ENCODE measurements around the gene LMAN2L. TPM values are rescaled to one million over a fixed set of nuclear protein-coding genes. Genes with fewer than 3 reads are reported as not detected.

Gene LMAN2L
- total RNA-seq, 1 experiment from 2014 or later = 32.6 TPM

DNA sequence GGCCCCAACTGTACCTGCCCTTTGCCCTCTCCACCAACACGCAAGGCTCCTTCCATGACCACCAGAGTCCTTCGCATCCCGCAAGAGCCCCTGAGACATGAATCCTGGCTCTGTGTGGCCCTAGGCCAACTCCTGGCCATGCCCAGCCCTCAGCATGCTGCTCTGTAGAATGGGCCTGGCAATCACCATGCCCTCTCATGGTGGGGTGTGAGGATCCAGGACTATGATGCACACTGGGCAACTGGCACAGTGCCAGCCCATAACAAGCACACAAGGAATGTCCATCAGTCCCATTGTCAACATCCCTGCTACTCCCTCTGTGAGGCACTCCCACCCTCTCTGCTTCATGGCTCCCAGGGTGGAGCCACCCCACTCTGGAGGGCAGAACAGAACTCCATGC lies 52.6 kb downstream of the LMAN2L start:
- CTCF ChIA-PET = no interaction called here
- TF ChIP-seq, protein P1, sequence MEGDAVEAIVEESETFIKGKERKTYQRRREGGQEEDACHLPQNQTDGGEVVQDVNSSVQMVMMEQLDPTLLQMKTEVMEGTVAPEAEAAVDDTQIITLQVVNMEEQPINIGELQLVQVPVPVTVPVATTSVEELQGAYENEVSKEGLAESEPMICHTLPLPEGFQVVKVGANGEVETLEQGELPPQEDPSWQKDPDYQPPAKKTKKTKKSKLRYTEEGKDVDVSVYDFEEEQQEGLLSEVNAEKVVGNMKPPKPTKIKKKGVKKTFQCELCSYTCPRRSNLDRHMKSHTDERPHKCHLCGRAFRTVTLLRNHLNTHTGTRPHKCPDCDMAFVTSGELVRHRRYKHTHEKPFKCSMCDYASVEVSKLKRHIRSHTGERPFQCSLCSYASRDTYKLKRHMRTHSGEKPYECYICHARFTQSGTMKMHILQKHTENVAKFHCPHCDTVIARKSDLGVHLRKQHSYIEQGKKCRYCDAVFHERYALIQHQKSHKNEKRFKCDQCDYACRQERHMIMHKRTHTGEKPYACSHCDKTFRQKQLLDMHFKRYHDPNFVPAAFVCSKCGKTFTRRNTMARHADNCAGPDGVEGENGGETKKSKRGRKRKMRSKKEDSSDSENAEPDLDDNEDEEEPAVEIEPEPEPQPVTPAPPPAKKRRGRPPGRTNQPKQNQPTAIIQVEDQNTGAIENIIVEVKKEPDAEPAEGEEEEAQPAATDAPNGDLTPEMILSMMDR (IDR thresholded peaks at IDR 0.05; ENCODE audit: unreplicated experiment) = no peak
- BruUV-seq (replicated peaks) = no TSS peak
- Mint-ChIP-seq H3K27me3 (ENCODE audit: unreplicated experiment) (peaks cover 14% of the 10 kb centered on the region), H3K4me3 (ENCODE audit: low read depth, unreplicated experiment) (no peak overlapping the region), H3K4me1 (ENCODE audit: low read depth, unreplicated experiment) (no peaks in the 10 kb centered on the region), H3K36me3 (ENCODE audit: insufficient read depth, unreplicated experiment) (no peaks in the 10 kb centered on the region), H3K9me3 (ENCODE audit: low read depth, unreplicated experiment) (no peaks in the 10 kb centered on the region), H3K27ac (ENCODE audit: unreplicated experiment) (no peak overlapping the region)
- intact Hi-C loops (cut with micrococcal nuclease; ENCODE audit: unreplicated experiment) = no loop called here
- no peak for DNase-seq

DNA sequence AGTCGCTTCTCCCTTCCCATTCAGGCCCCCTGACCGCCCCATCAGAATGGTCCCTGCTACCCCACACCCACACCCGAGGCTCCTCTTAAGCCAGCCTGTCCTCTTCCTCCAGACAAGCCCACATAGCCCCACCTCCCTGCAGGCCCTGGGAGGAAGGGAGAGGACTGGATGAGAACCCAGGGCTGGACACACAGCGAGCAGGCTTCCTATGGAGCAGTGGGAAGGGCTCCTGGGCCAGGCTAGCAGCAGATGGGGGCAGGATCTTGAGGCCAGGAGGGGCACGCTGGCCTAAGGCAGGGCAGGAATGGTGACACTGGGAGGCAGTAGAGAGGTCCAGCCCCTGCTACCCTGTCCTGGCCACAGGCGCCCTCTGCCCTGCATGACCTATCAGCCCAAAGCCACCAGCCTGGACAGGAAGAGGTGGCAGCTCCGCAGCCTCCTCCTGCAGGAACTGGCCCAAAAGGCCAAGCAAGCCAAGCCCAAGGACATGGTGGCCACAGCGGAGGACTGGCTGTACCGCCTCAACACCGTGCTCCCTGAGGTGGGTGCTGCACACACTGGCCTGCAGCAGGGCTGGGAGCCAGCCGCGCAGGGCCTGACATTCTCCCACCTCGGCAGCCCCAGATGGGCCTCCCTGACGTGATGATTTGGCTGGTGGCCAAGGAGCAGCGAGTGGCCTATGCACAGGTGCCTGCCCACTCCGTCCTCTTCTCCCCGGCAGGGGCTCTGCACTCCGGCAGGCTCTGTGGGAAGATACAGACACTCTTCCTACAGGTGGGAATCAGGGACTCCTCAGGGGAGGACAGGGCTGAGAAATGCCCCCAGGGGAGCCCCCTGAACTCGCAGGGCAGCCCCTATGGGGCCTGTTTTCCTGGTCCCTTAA lies 54.0 kb downstream of the LMAN2L start:
- CTCF ChIA-PET = interaction anchor here (0.6 kb wide), 2 partner anchors 16 to 354 kb away, joined by 5 read pairs; no protein-coding TSS in a partner anchor
- H3K4me1 Mint-ChIP-seq (ENCODE audit: low read depth, unreplicated experiment) = peaks cover under 1% of the 10 kb centered on the region
- no TSS peak for BruUV-seq (replicated peaks)
- H3K36me3 Mint-ChIP-seq (ENCODE audit: insufficient read depth, unreplicated experiment) = no peaks in the 10 kb centered on the region
- no peaks in the 10 kb centered on the region for H3K9me3 Mint-ChIP-seq (ENCODE audit: low read depth, unreplicated experiment)
- intact Hi-C loops (cut with micrococcal nuclease; ENCODE audit: unreplicated experiment) = no loop called here
- H3K4me3 Mint-ChIP-seq (ENCODE audit: low read depth, unreplicated experiment) = no peak overlapping the region
- H3K27me3 Mint-ChIP-seq (ENCODE audit: unreplicated experiment) = peaks cover 16% of the 10 kb centered on the region
- no peak for DNase-seq
- TF ChIP-seq, protein P1 (IDR thresholded peaks at IDR 0.05; ENCODE audit: unreplicated experiment) = no peak
- no peak overlapping the region for H3K27ac Mint-ChIP-seq (ENCODE audit: unreplicated experiment)

DNA sequence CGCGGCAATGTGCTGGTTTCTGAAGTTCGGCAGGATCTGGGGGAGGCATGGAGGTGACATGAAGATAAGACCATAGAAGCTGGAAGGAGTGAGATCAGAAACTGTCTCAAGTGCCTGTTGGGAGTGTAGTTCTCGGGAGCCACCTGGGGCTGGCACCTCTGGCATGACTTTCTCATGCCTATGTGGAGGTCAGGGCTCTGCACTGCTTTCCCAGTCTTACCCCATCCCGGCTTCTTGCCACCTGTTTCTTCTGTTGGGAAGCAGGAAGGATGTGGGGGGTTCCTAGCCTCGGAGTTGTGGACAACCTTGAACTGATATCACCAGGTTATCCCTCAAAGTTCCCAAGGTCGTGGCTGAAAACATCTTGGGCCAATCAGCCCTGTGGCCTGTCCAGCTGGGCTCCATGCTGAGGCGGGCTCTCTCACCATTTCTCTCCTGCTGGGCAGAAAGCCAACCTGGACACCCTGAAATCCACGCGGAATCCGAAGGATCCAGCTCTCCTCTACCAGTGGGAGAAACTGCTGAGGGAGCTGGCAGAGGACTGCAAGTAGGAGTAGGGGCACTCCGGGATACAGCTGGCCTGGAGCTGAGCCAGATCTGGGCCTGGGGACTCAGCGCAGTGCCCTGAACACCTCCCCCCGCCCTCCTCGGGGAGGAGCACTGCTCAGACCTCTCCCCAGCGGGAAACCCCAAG lies 54.8 kb downstream of the LMAN2L start:
- no TSS peak for BruUV-seq (replicated peaks)
- CTCF ChIA-PET = interaction anchor here (0.6 kb wide), 1 partner anchor 19 kb away, joined by 3 read pairs; no protein-coding TSS in a partner anchor
- TF ChIP-seq, protein P1 (IDR thresholded peaks at IDR 0.05; ENCODE audit: unreplicated experiment) = no peak
- H3K4me3 Mint-ChIP-seq (ENCODE audit: low read depth, unreplicated experiment) = no peak overlapping the region
- no peak overlapping the region for H3K27ac Mint-ChIP-seq (ENCODE audit: unreplicated experiment)
- intact Hi-C loops (cut with micrococcal nuclease; ENCODE audit: unreplicated experiment) = no loop called here
- peaks cover 8% of the 10 kb centered on the region for H3K4me1 Mint-ChIP-seq (ENCODE audit: low read depth, unreplicated experiment)
- H3K36me3 Mint-ChIP-seq (ENCODE audit: insufficient read depth, unreplicated experiment) = no peaks in the 10 kb centered on the region
- no peak for DNase-seq
- H3K9me3 Mint-ChIP-seq (ENCODE audit: low read depth, unreplicated experiment) = no peaks in the 10 kb centered on the region
- H3K27me3 Mint-ChIP-seq (ENCODE audit: unreplicated experiment) = peaks cover 24% of the 10 kb centered on the region

DNA sequence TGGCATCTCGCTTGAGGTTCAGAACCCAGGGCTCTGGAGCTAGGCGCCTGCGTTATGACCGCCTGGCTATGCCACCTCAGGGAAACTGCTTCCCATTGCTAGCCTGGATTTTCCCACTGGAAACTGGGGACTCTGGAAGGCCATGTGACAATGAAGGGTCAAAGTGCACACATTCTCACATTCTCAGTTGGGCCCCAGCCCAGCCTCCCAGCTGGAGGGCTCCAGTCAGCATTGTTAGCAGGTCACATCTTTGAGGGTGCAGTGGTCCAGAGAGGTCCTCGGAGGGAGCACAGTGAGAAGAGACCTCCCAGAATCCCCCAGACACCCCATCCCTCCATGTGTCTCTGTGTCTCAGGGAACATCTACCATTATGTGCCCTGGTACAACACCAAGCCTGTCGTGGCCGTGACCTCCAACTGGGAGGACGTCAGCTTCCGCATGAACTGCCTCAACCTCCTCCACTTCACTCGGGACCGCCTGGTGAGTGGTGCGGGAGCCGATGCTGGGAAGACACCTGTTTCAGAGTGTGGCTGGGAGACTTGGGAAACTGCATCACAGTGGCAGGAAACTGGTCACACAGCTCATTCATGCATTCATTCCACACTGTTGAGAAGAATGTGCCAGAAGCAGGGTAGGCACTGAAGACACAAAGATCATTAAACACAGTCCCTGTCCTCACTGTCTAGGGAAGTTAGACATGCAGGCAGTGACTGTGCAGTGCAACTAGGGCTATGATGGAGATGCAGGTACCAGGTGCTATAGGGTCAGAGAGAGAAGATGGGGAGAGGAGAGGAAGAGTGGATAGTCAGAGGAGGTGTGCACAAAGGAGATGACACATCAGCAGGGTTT lies 55.7 kb downstream of the LMAN2L start:
- TF ChIP-seq, protein P1 (IDR thresholded peaks at IDR 0.05; ENCODE audit: unreplicated experiment) = no peak
- no peak overlapping the region for H3K4me3 Mint-ChIP-seq (ENCODE audit: low read depth, unreplicated experiment)
- no TSS peak for BruUV-seq (replicated peaks)
- intact Hi-C loops (cut with micrococcal nuclease; ENCODE audit: unreplicated experiment) = no loop called here
- H3K27me3 Mint-ChIP-seq (ENCODE audit: unreplicated experiment) = peaks cover 32% of the 10 kb centered on the region
- CTCF ChIA-PET = interaction anchor here (0.6 kb wide), 1 partner anchor 9 kb away, joined by 6 read pairs; no protein-coding TSS in a partner anchor
- no peak overlapping the region for H3K27ac Mint-ChIP-seq (ENCODE audit: unreplicated experiment)
- no peak for DNase-seq
- H3K9me3 Mint-ChIP-seq (ENCODE audit: low read depth, unreplicated experiment) = no peaks in the 10 kb centered on the region
- no peaks in the 10 kb centered on the region for H3K36me3 Mint-ChIP-seq (ENCODE audit: insufficient read depth, unreplicated experiment)
- peaks cover 12% of the 10 kb centered on the region for H3K4me1 Mint-ChIP-seq (ENCODE audit: low read depth, unreplicated experiment)

All from Calu3 (cell line).